HG03342 (cell line): ENCODE results near the gene ERF.
"Not testable (repeated sequence)": the region's sequence is repeated elsewhere in the genome, so short reads cannot be mapped to it uniquely, and the experiment has no call there.

Experiments
- ATAC-seq: cut with Tn5 transposase; IDR thresholded peaks from one replicate; pipeline ENCODE4 v1.9.1; 2021; ENCODE audit warnings: mild to moderate bottlenecking, moderate library complexity; ENCODE audit not compliant: unreplicated experiment

Gene ERF

GRCh38 chr19:42276284-42276683, 21.4 kb upstream of the ERF start:
- no peak for ATAC-seq

- ATAC-seq = no peak
Measured at GRCh38 chr19:42275517-42275916, 20.6 kb upstream of the ERF start.

- ATAC-seq = no peak
Measured at GRCh38 chr19:42275103-42275502, 20.2 kb upstream of the ERF start.

- no peak for ATAC-seq
Measured at GRCh38 chr19:42274065-42274682, 19.2 kb upstream of the ERF start.

- no peak for ATAC-seq
Measured at GRCh38 chr19:42273407-42274064, 18.6 kb upstream of the ERF start.

- no peak for ATAC-seq
Measured at GRCh38 chr19:42272989-42273406, 18.1 kb upstream of the ERF start.

- ATAC-seq = no peak
Measured at GRCh38 chr19:42272535-42272897, 17.6 kb upstream of the ERF start.

- ATAC-seq = no peak
Measured at GRCh38 chr19:42271861-42272534, 17.1 kb upstream of the ERF start.

GRCh38 chr19:42271045-42271419, 16.1 kb upstream of the ERF start:
- no peak for ATAC-seq

GRCh38 chr19:42270346-42271044, 15.6 kb upstream of the ERF start:
- no peak for ATAC-seq

GRCh38 chr19:42269478-42270345, 14.8 kb upstream of the ERF start:
- ATAC-seq = no peak

- ATAC-seq = peak; percentile 78
Measured at GRCh38 chr19:42268704-42269477, 14.0 kb upstream of the ERF start, which contains the start of gene CIC. Gene CIC (plus strand): TSS chr19:42269252. CDS start chr19:42271784, 2,532 bp downstream.

- ATAC-seq = peak; percentile 52
Measured at GRCh38 chr19:42268142-42268703, 13.3 kb upstream of the ERF start.

- ATAC-seq = no peak
Measured at GRCh38 chr19:42267644-42268141, 12.8 kb upstream of the ERF start.

GRCh38 chr19:42266928-42267603, 12.1 kb upstream of the ERF start:
- ATAC-seq = not testable (repeated sequence)

GRCh38 chr19:42266105-42266504, 11.2 kb upstream of the ERF start:
- not testable (repeated sequence) for ATAC-seq

GRCh38 chr19:42261763-42262162, 6.8 kb upstream of the ERF start:
- ATAC-seq = no peak

GRCh38 chr19:42257842-42258241, 2.9 kb upstream of the ERF start:
- ATAC-seq = not testable (repeated sequence)
